BLaER1 treated with 17β-estradiol and CSF1 and Interleukin-3, amounts not matched to agents 10 nM and 100 nM (cell line): ENCODE data around the gene MIB1.
"Not testable (repeated sequence)": the region's sequence is repeated elsewhere in the genome, so short reads cannot be mapped to it uniquely, and the experiment has no call there.

Source experiments
- H3K27ac ChIP-seq, 11 experiments: shearing (Covaris generic); formaldehyde crosslinking; 2 replicates each; pipeline ENCODE4 v1.8.1; 2022
- H3K27me3 ChIP-seq, 11 experiments: shearing (Covaris generic); formaldehyde crosslinking; 2 replicates each; pipeline ENCODE4 v1.8.1; 2022
- H3K36me3 ChIP-seq, 11 experiments: shearing (Covaris generic); formaldehyde crosslinking; 2 replicates each; pipeline ENCODE4 v1.8.1; 2022
- H3K4me1 ChIP-seq, 10 experiments: shearing (Covaris generic); formaldehyde crosslinking; 2 replicates each; pipeline ENCODE4 v1.8.1; 2022
- H3K4me2 ChIP-seq, 11 experiments: shearing (Covaris generic); formaldehyde crosslinking; 2 replicates each; pipeline ENCODE4 v1.8.1; 2022
- H3K4me3 ChIP-seq, 10 experiments: shearing (Covaris generic); formaldehyde crosslinking; 2 replicates each; pipeline ENCODE4 v1.8.1; 2022
- H3K9ac ChIP-seq, 11 experiments: shearing (Covaris generic); formaldehyde crosslinking; 2 replicates each; pipeline ENCODE4 v1.8.1; 2022
- H3K9me3 ChIP-seq, 11 experiments: shearing (Covaris generic); formaldehyde crosslinking; replicated peaks in 1 of 11; 2 replicates each; pipeline ENCODE4 v1.8.1; 2022
- H4K20me1 ChIP-seq, 11 experiments: shearing (Covaris generic); formaldehyde crosslinking; 2 replicates each; pipeline ENCODE4 v1.8.1; 2022
- Cebpa-rat ChIP-seq, 11 experiments: shearing (Covaris generic); IDR thresholded peaks; 2 replicates each; pipeline ENCODE4 v1.8.1; 2022

Gene MIB1

DNA sequence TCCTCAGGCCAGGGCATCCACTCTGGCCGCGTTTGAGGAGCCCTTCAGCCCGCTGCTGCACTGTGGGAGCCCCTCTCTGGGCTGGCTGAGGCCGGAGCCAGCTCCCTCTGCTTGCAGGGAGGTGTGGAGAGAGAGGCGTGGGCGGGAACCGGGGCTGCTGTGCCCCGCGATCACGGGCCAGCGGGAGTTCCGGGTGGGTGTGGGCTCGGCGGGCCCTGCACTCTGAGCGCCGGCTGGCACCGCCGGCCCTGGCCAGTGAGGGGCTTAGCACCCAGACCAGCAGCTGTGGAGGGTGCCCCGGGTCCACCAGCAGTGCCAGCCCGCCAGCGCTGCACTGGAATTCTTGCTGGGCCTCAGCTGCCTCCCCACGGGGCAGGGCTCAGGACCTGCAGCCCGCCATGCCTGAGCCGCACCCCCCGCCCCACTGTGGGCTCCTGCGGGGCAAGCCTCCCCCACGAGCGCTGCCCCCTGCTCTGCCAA is 34.2 kb upstream of the MIB1 start:
- H3K4me2 ChIP-seq, result no peak overlapping the region
- no peaks in the 10 kb centered on the region for H3K27me3 ChIP-seq
- peaks cover 6 to 13% (median 8%) of the 10 kb centered on the region in 11 experiments; a peak in 20 of 22 replicates for H3K36me3 ChIP-seq
- no peak overlapping the region for H3K9ac ChIP-seq
- no peak overlapping the region for H3K27ac ChIP-seq
- no peaks in the 10 kb centered on the region for H4K20me1 ChIP-seq
- H3K9me3 ChIP-seq, result peaks cover 0 to 18% (median 9%) of the 10 kb centered on the region in 11 experiments; a peak in 11 of 22 replicates
- no peak overlapping the region for H3K4me3 ChIP-seq
- peaks cover 8 to 24% (median 16%) of the 10 kb centered on the region in 10 experiments; a peak in 18 of 20 replicates for H3K4me1 ChIP-seq
- no peak for TF ChIP-seq Cebpa-rat (IDR thresholded peaks at IDR 0.05)

DNA sequence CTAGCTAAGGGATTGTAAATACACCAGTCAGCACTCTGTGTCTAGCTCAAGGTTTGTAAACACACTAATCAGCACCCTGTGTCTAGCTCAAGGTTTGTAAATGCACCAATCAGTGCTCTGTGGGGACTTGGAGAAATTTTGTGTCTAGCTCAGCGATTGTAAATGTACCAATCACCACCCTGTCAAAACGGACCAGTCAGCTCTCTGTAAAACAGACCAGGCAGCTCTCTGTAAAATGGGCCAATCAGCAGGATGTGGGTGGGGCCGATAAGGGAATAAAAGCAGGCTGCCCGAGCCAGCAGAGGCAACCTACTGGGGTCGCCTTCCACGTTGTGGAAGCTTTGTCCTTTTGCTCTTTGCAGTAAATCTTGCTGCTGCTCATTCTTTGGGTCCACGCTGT is 33.5 kb upstream of the MIB1 start:
- not testable (repeated sequence) for H3K4me3 ChIP-seq, H4K20me1 ChIP-seq, H3K27ac ChIP-seq, H3K36me3 ChIP-seq, H3K9ac ChIP-seq, H3K4me2 ChIP-seq, H3K27me3 ChIP-seq
- H3K4me1 ChIP-seq, result peaks cover 8 to 20% (median 14%) of the 10 kb centered on the region in 10 experiments; a peak in 18 of 20 replicates
- H3K9me3 ChIP-seq, result peaks cover 0 to 18% (median 9%) of the 10 kb centered on the region in 11 experiments; a peak in 11 of 22 replicates

GRCh38 chr18:21714474-21714873 is 26.1 kb upstream of the MIB1 start:
- H3K27ac ChIP-seq, result no peak overlapping the region

DNA sequence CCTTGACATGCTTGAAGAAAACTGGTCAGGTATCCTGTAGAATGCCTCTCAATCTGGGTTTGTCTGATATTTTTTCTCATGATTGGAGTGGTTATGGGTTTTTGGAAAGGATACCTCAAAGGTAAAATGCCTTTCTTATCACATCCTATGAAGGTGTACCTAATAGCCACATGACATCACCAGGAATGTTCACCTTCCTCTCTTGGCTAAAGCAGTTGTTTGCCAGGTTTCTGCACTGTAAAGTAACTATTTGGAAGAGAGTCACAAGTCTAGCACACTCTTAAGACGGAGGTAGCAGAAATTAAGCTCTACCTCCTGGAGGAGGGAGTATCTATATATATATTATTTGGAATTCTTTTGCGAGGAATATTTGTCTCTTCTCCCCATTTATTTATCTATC is 17.9 kb upstream of the MIB1 start:
- H3K9me3 ChIP-seq, result peaks cover 0 to 15% (median 0%) of the 10 kb centered on the region in 11 experiments; a peak in 6 of 22 replicates
- no peaks in the 10 kb centered on the region for H3K36me3 ChIP-seq
- H4K20me1 ChIP-seq, result no peaks in the 10 kb centered on the region
- no peak overlapping the region for H3K27ac ChIP-seq
- no peak overlapping the region for H3K4me3 ChIP-seq
- no peaks in the 10 kb centered on the region for H3K27me3 ChIP-seq
- peaks cover 0 to 15% (median 9%) of the 10 kb centered on the region in 10 experiments; a peak in 13 of 20 replicates for H3K4me1 ChIP-seq
- TF ChIP-seq Cebpa-rat (IDR thresholded peaks at IDR 0.05), result no peak
- H3K9ac ChIP-seq, result no peak overlapping the region
- H3K4me2 ChIP-seq, result no peak overlapping the region

More at GRCh38 chr18:21714474-21714873, 26.1 kb upstream of the MIB1 start:
- Histone ChIP-seq H3K27me3 (no peaks in the 10 kb centered on the region), H3K4me1 (peaks cover 0 to 10% (median 0%) of the 10 kb centered on the region in 10 experiments; a peak in 8 of 20 replicates), H3K36me3 (no peaks in the 10 kb centered on the region), H4K20me1 (no peaks in the 10 kb centered on the region), H3K4me2 (peak overlapping the region in 6 of 11 experiments; percentile 5 to 47 (median 26); a peak in 7 of 22 replicates), H3K9me3 (peaks cover 3 to 19% (median 11%) of the 10 kb centered on the region in 11 experiments; a peak in 12 of 22 replicates), H3K9ac (no peak overlapping the region), H3K4me3 (no peak overlapping the region)
- no peak for TF ChIP-seq Cebpa-rat (IDR thresholded peaks at IDR 0.05)

GRCh38 chr18:21725201-21725600 is 15.4 kb upstream of the MIB1 start:
- H3K4me2 ChIP-seq, result peak overlapping the region in 7 of 11 experiments; percentile 21 to 55 (median 49); a peak in 14 of 22 replicates
- H3K9ac ChIP-seq, result no peak overlapping the region
- no peak overlapping the region for H3K4me3 ChIP-seq
- no peaks in the 10 kb centered on the region for H4K20me1 ChIP-seq
- peak overlapping the region in 3 of 11 experiments; percentile 36 to 51 (median 39); a peak in 5 of 22 replicates for H3K27ac ChIP-seq
- TF ChIP-seq Cebpa-rat (IDR thresholded peaks at IDR 0.05), result no peak
- no peaks in the 10 kb centered on the region for H3K27me3 ChIP-seq
- peaks cover 0 to 15% (median 9%) of the 10 kb centered on the region in 10 experiments; a peak in 13 of 20 replicates for H3K4me1 ChIP-seq
- H3K9me3 ChIP-seq, result peaks cover 0 to 15% (median 0%) of the 10 kb centered on the region in 11 experiments; a peak in 7 of 22 replicates
- no peaks in the 10 kb centered on the region for H3K36me3 ChIP-seq

- H3K4me3 ChIP-seq, result no peak overlapping the region
- no peaks in the 10 kb centered on the region for H3K27me3 ChIP-seq
- peaks cover 0 to 15% (median 9%) of the 10 kb centered on the region in 10 experiments; a peak in 13 of 20 replicates for H3K4me1 ChIP-seq
- H3K4me2 ChIP-seq, result no peak overlapping the region
- H3K36me3 ChIP-seq, result no peaks in the 10 kb centered on the region
- peaks cover 0 to 15% (median 0%) of the 10 kb centered on the region in 11 experiments; a peak in 7 of 22 replicates for H3K9me3 ChIP-seq
- no peak overlapping the region for H3K27ac ChIP-seq
- no peaks in the 10 kb centered on the region for H4K20me1 ChIP-seq
- no peak overlapping the region for H3K9ac ChIP-seq
- no peak for TF ChIP-seq Cebpa-rat (IDR thresholded peaks at IDR 0.05)
Observed at GRCh38 chr18:21727702-21728101, 12.9 kb upstream of the MIB1 start.

DNA sequence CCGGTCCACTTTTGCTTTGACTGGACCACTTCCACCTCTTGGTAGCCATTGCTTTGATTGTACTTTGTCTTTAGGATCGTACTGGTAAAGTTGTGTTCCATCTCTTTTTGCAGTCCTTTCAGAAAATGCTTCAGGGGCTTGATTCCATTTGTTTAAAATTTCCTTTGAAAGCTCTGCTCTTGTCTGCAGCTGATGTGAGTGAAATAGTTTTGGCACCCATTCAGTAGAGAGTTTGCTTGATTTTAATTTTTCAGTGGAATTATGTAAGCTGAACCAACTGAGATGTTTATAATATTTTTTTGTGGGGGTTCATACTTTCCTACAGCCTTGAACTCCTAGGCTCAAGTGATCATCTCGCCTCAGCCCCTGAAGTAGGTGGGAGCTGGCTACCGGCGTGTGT is 7.6 kb upstream of the MIB1 start:
- Histone ChIP-seq H3K36me3 (peaks cover 0 to 4% (median 0%) of the 10 kb centered on the region in 11 experiments; a peak in 1 of 22 replicates), H3K4me2 (no peak overlapping the region), H3K9ac (no peak overlapping the region), H3K4me3 (no peak overlapping the region), H4K20me1 (no peaks in the 10 kb centered on the region), H3K4me1 (no peaks in the 10 kb centered on the region), H3K27me3 (no peaks in the 10 kb centered on the region), H3K9me3 (peaks cover 17 to 38% (median 31%) of the 10 kb centered on the region in 11 experiments), H3K27ac (no peak overlapping the region)
- TF ChIP-seq Cebpa-rat (IDR thresholded peaks at IDR 0.05), result no peak

GRCh38 chr18:21735452-21736015 is 5.1 kb upstream of the MIB1 start:
- H3K4me2 ChIP-seq, result no peak overlapping the region

GRCh38 chr18:21736926-21737325 is 3.7 kb upstream of the MIB1 start:
- not testable (repeated sequence) for H3K36me3 ChIP-seq, H3K4me3 ChIP-seq, H3K4me2 ChIP-seq, H4K20me1 ChIP-seq, H3K27ac ChIP-seq, H3K9ac ChIP-seq, H3K27me3 ChIP-seq
- H3K9me3 ChIP-seq, result peaks cover 17 to 38% (median 33%) of the 10 kb centered on the region in 11 experiments
- H3K4me1 ChIP-seq, result peaks cover 7 to 12% (median 10%) of the 10 kb centered on the region in 10 experiments; a peak in 18 of 20 replicates

More at GRCh38 chr18:21735452-21736015, 5.1 kb upstream of the MIB1 start:
- Histone ChIP-seq H3K4me1 (peaks cover 7 to 10% (median 8%) of the 10 kb centered on the region in 10 experiments; a peak in 17 of 20 replicates), H3K27ac (no peak overlapping the region), H3K9ac (no peak overlapping the region), H3K36me3 (peaks cover 0 to 4% (median 0%) of the 10 kb centered on the region in 11 experiments; a peak in 1 of 22 replicates), H3K27me3 (no peaks in the 10 kb centered on the region), H4K20me1 (no peaks in the 10 kb centered on the region), H3K4me3 (no peak overlapping the region), H3K9me3 (peaks cover 17 to 38% (median 33%) of the 10 kb centered on the region in 11 experiments)
- TF ChIP-seq Cebpa-rat (IDR thresholded peaks at IDR 0.05), result no peak
